AG08396 (cell line): Measurements from ENCODE around the gene TMA16.
"Not testable (repeated sequence)": the region's sequence is repeated elsewhere in the genome, so short reads cannot be mapped to it uniquely, and the experiment has no call there.

ENCODE experiments used
- DNase-seq: peaks from one replicate; pipeline ENCODE4 v3.0.0; 2012; ENCODE audit warnings: low spot score, mixed read lengths

The TMA16 gene

DNA sequence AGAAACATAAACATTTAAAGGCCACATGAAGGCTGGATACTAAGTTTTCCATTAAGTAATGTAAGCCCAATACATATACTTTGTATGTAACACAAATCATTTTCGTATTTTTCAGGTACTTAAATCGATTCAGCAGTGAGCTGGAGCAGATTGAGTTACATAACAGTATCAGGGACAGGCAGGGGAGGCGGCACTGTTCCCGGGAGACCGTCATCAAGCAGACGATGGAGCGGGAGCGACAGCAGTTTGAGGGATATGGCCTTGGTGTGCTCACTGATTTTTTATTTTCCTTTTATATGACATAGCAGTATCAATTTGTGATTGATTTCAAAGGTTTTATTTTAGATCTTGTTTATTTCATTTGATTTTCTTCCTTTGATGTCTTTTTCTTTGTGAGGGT, 20.7 kb downstream of the TMA16 start:
- DNase-seq = no peak

DNA sequence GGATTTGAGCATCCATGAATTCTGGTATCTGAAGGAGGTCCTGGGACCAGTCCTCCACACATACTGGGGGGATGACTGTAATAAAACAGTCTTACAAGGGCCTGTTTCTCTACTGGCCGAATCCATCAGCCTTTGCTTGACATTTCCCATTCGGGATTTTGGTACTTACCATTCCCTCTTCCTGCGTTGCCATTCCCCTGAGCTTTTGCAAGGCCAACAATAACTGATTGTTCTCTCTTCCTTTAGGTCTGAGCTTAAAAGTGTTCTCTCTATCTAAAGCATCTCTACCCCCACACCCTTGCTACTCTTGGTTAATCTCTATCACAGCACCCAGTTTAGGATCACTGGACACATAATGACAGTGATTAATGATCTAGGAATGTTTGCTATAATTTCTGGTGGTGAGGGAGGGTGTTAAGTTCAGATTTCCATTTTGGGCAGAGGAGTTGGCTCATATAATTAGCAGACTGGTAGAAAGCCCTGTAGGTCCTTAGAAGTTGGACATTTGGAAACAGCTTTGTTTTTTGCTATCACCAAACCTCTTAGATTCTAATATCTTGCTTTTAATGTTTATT, 29.4 kb downstream of the TMA16 start:
- no peak for DNase-seq

DNA sequence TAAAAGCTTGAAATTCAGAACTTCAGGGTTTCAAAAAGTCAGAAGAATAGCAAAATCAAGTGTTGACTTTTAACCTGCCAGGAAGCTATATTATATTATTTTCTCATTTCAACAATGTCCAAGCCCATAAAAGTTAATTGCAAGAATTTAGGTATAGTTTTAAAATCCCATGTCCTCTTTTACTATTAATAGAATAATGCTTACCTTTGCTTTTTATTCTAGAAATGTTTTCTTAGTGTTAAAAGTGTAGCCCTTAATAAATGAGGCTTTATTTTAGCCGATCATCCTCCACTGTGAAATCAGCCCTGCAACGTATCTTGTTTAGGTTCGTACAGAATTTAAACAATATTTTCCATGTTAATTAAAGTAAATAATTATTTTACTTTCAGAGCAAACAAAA, 31.5 kb downstream of the TMA16 start:
- DNase-seq = no peak

DNA sequence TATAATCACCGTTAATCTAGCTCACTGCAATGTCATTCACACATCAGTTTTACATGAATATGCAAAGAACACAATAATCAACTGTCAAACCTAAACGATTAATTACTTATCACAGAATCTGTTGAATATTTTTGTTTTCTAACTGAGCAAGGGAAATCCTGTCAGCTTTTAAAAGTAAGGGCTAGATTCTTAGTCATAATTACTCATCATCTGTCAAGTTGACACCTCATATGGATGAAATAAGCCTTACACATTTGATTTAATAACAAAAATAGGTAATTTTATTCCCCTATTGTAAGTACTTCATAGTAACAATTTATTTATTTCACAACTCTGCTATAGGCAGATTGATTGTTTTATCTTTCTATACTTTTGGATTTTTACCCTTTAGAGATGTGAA, 32.7 kb downstream of the TMA16 start:
- DNase-seq = no peak

- no peak for DNase-seq
Measured at GRCh38 chr4:163528653-163529052, 34.2 kb downstream of the TMA16 start.

GRCh38 chr4:163534056-163534455, 39.6 kb downstream of the TMA16 start:
- no peak for DNase-seq

GRCh38 chr4:163535657-163536056, 41.2 kb downstream of the TMA16 start:
- DNase-seq = no peak

DNA sequence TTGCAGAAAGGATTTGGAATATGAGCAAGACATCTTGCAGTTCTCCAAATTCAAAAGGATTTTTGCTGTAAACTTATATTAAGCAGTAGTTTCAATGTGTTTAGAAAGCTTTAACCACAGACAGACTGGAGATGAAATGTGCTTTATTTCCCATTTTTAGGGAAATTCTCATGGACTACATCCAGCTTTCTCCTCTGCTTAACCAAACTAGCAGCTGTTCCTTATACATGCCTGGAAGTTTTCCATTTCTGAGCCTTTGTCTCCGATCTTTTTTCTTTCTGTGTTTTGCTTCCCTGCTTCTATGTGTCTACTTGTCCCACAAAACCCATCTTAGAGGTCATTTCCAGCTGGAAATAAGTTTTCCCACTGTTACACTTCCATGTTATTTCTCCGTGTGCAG, 41.6 kb downstream of the TMA16 start:
- no peak for DNase-seq

DNA sequence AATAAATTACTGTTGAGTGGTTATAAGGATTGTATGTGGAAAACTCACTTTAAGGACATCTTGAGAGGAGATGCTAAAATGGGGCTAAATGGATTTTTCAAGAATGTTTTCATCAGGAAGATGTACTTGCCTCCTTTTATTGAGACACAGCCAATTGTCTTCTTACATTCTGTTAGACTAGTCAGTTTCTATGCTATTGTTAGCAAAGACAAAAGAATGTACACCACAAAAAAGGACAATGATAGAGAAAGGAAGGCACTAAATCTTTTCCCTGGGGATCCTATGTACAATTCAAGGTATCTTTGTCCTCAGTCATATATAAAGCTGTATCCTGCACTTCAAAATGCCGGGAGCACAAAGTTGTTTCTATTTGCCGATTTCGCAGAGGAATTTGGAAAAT, 42.6 kb downstream of the TMA16 start:
- DNase-seq = no peak

DNA sequence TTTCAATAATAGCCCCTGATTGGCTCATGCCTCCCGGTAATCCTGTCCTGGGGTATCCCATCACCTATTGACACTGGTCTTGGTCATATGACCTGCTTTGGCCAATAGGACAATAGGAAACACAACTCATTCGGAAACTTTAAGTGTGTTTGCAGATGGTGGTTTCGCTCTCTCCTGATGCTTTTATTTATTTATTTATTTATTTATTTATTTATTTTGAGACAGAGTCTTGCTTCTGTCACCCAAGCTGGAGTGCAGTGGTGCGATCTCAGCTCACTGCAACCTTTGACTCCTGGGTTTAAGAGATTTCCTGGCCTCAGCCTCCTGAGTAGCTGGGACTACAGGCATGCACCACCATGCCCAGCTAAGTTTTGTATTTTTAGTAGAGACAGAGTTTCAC, 44.3 kb downstream of the TMA16 start:
- not testable (repeated sequence) for DNase-seq

DNA sequence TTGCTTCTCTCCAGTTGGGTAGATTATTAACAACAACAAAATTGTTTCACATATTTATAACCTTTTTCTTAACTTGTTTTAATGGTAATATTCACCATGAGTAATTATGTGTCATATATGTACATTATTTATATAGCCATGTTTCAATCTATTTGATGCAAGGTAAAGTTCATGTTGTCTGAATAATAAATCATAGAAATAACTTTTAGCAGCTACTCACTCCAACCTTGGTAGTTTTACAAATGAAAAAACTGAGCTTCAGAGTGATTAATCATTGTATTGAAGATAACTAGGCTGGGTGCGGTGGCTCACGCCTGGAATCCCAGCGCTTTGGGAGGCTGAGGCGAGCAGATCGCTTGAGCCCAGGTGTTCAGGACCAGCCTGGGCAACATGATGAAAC, 46.0 kb downstream of the TMA16 start:
- DNase-seq = no peak

DNA sequence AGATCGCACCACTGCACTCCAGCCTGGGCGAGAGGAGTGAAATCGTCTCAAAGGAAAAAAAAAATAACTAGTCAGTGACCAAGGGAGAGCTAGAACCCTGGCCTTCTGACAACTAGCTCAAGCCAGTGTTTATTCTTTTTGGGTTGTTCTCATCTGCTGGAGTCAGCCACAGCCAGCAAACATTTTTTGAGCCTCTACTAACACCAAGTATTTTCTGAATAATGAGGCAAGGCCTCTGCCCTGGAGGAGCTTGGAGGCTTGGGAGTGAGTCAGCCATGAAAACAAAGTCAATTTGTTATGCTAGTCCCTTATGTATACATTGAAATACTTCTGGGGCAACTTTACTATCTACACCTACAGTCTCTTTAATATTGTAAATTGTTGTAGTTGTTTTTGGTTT, 46.5 kb downstream of the TMA16 start:
- peak; percentile 76 for DNase-seq

GRCh38 chr4:163542275-163542674, 47.8 kb downstream of the TMA16 start:
- DNase-seq = no peak

DNA sequence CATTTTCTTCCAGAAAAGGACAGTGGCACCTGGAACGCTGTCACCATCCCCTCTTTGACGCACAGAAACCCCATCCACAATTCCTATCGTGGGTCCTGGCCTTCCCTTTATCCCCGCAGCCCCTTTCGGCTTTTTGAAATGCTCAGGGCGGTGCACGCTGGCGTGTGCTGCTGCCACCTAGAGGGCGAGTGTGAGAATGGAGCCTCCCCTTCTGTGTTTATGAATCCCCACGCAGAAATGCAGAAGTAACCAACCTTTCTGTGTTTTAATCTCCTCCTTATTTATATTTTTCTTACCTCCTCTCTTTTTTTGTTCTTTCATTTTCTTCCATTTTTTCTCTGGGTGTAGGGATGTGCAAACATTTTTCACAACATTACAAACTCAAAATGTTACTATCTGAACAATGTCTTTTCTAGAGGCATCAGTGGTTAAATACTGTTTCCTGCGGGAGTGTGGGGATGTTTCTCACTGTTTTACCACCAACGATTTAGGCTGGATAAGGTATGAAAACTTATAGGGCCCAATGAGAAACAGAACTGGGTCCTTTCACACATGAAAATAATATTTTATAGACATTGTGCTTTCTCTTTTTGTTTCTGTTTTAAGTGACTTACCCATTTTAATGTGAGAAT, 50.0 kb downstream of the TMA16 start:
- DNase-seq = peak; percentile 69

- DNase-seq = peak; percentile 18
Measured at GRCh38 chr4:163548481-163549243, 54.2 kb downstream of the TMA16 start.

- no peak for DNase-seq
Measured at GRCh38 chr4:163550869-163551267, 56.4 kb downstream of the TMA16 start.

GRCh38 chr4:163553146-163553545, 58.7 kb downstream of the TMA16 start:
- no peak for DNase-seq

- DNase-seq = no peak
Measured at GRCh38 chr4:163554870-163555465, 60.5 kb downstream of the TMA16 start.

DNA sequence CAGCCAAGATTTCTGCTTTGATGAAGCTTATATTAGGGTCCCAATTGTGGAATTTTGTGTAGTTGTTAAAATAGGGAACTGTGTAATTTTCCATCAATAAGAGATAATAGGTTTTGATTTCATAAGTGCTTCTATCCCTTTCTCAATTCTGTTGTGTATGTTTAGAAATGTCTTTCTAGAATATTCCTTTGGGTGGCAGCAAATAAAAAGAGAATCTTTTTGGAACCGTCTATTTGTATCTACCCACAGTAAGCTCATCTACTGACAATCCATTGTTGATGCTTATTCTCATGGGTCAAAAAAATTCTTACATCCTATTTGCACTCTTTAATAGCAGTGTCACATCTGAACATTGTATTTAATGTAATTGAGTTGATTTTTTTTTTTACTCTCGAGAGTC, 61.7 kb downstream of the TMA16 start:
- no peak for DNase-seq

DNA sequence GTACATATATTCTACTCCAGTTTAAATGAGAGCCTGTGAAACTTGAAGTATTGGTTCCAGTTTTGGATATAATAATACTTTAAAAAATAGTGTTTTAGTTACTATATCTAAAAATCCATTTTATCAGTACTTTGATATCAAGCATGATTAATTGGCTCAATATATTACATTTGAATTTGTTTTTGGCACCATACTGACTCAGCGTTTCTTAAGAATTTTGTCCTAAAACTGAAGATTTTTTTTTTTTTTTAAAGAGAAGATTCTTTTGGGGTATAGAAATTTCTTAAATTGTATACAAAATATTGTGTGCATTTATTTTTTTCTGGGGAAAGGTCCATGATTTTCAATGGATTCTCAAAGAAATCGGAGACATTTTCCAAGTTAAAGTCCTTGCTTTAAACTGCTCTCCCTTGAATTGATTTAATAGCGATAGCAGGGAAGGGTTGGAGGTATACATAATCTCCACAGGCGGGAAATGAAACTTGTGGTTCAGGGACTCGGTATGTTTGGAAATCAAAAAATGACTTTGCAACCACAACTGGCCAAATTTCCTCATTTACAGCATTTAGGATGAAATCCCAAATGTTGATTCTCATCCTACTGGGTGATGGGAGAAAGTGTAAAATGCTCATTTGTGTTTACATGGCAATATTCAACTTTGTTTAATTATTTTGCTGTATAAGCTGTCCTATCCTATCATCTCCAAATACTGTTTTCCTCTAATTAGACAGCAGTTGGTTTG, 62.3 kb downstream of the TMA16 start:
- DNase-seq = no peak

DNA sequence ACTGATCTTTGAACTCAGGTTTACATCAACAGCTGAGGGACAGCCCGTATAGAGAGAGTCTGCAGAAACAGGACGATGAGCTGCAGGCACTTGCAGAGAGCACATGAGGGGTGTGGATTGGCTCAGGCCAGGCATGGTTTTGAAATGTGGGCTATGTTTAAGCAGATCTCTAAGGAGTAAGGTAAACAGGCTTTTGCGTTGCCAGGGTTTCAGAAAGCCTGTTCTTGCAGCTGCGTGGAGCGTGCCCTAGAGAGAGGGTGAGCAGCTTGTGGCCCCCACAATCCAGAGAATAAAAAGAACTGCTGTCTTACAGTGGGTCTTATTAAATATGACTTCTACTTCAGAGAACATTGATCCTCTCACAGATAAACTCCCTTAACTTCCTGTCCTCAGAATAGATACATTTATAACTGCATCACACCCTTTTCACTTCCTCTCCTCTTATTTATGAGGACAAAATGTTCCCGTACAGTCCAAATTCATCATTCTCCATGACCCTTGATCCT, 64.1 kb downstream of the TMA16 start:
- DNase-seq = no peak

DNA sequence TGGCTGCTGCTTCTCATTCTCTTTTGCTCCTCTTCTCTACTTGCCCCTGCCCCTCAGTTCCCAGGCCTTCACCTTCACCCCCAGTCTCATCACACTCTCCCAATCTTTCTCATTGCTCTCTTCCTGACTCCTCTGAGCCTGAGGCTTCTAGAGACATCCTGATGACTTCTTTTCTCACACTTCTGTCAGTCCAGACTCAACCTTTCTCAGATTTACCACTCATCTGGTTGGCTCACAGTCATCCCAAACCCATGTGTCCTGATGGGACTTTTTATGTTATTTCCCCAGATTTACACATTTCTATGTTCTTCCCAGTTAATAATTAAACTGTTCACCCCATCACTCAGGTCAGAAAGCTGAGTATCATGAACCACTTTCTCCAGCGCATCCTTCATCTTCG, 68.0 kb downstream of the TMA16 start:
- DNase-seq = no peak
